Measurements from ENCODE around the gene TRAPPC10. TPM values are rescaled to one million over a fixed set of nuclear protein-coding genes. Genes with fewer than 3 reads are reported as not detected.
"Not testable (repeated sequence)": the region's sequence is repeated elsewhere in the genome, so short reads cannot be mapped to it uniquely, and the experiment has no call there.

TRAPPC10 gene
- total RNA-seq, 2 donors from 2014 or later = 36.8 to 40.1 TPM

DNA sequence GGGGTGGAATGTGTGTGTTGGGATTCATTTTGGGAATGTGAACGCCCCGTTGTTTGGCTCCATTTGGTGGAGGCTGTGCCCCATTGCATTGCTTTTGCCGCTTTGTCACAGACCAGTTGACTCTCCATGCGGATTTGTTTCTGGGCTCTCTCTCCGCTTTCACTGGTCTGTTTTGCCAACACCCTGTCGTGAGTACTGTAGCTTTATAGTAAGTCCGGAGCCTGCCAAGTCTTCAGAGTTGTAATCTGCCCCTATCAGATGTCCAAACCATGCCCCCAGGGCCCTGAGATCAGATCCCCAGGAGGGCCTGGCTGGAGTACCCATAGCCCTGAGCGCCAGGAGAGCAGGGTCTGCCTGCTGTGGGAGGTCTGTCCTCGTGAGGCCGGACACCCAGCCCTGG lies 138.1 kb downstream of the TRAPPC10 start:
- H3K27ac Mint-ChIP-seq; DNase-seq; H3K9ac ChIP-seq (ENCODE audit: extremely low read depth, low read length, poor library complexity, severe bottlenecking); H3K4me1 Mint-ChIP-seq; H3K4me3 Mint-ChIP-seq; H3K27me3 Mint-ChIP-seq (ENCODE audit: insufficient read depth); H3K9me3 Mint-ChIP-seq; H3K4me1 ChIP-seq (ENCODE audit: control insufficient read depth, insufficient read depth, low read length); H3K9me3 ChIP-seq (ENCODE audit: control insufficient read depth, low read length); H3K36me3 Mint-ChIP-seq (ENCODE audit: low read depth); H3K27ac ChIP-seq (ENCODE audit: low read depth, low read length); H3K27me3 ChIP-seq (ENCODE audit: control insufficient read depth, insufficient read depth, low read length, poor library complexity, severe bottlenecking); H3K36me3 ChIP-seq (ENCODE audit: control insufficient read depth, insufficient read depth, low read length); H3K4me3 ChIP-seq (ENCODE audit: low read length): not testable (repeated sequence)
- WGBS, 2 experiments (ENCODE audit: insufficient coverage in 1 of 2, insufficient read length in 1 of 2) = no CpG with 5 or more reads among the region's 10 CpGs

DNA sequence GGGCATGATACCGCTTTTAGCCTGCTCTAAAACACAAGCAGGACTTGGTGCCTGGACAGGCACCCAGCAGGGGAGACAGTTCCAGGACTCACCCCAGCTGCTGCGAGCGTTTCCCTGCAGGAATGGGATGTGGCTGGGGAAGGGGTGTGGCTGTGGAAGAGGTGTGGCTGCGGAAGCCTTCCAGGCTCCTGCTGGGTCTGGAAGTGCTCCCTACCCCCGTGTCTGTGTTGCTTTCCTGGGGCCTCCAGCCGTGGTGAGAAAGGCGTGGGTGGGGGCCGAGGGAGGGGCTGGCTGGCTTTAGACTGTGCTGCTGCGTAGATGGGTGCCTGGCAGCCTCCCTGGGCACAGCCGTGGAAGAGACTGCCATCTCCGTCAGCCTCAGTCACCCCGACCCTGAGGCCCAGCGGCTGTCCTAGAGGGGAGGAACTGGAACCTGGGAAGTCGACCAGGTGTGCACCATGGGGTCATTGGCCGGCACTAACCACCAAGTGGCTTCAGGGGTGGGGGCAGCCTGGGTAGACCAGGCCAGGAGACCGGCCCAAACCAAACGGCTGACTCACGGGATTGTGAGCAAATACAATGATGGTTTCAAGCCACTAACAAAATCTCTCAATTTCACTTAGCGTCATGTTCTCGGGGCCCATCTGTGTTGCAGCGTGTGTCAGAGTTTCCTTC lies 141.2 kb downstream of the TRAPPC10 start:
- H3K27me3 Mint-ChIP-seq (ENCODE audit: insufficient read depth); H3K9ac ChIP-seq (ENCODE audit: extremely low read depth, low read length, poor library complexity, severe bottlenecking); H3K27me3 ChIP-seq (ENCODE audit: control insufficient read depth, insufficient read depth, low read length, poor library complexity, severe bottlenecking); H3K4me1 ChIP-seq (ENCODE audit: control insufficient read depth, insufficient read depth, low read length); H3K9me3 Mint-ChIP-seq; H3K27ac ChIP-seq (ENCODE audit: low read depth, low read length); H3K36me3 Mint-ChIP-seq (ENCODE audit: low read depth); H3K36me3 ChIP-seq (ENCODE audit: control insufficient read depth, insufficient read depth, low read length); H3K9me3 ChIP-seq (ENCODE audit: control insufficient read depth, low read length); H3K4me3 Mint-ChIP-seq; H3K27ac Mint-ChIP-seq; H3K4me1 Mint-ChIP-seq; H3K4me3 ChIP-seq (ENCODE audit: low read length); DNase-seq: not testable (repeated sequence)
- WGBS, 2 experiments (ENCODE audit: insufficient coverage in 1 of 2, insufficient read length in 1 of 2) = no CpG with 5 or more reads among the region's 21 CpGs

DNA sequence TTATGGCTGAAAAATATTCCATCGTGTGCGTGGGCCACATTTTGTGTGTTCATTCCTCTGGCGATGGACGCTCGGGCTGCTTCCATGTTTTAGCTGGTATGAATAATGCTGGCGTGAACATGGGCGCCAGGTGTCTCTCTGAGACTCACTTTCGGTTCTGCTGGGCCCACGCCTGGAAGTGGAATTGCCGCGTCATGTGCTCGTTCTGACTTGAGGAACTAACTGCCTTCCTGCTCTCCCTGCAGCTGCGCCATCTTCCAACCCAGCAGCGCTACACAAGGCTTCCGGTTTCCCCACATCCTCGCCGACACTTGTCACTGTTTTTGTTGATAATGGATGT lies 141.8 kb downstream of the TRAPPC10 start:
- H3K27ac Mint-ChIP-seq; H3K4me1 ChIP-seq (ENCODE audit: control insufficient read depth, insufficient read depth, low read length); H3K4me1 Mint-ChIP-seq; H3K9me3 Mint-ChIP-seq; H3K9me3 ChIP-seq (ENCODE audit: control insufficient read depth, low read length); H3K36me3 Mint-ChIP-seq (ENCODE audit: low read depth); H3K27me3 Mint-ChIP-seq (ENCODE audit: insufficient read depth); H3K36me3 ChIP-seq (ENCODE audit: control insufficient read depth, insufficient read depth, low read length); H3K27ac ChIP-seq (ENCODE audit: low read depth, low read length); H3K27me3 ChIP-seq (ENCODE audit: control insufficient read depth, insufficient read depth, low read length, poor library complexity, severe bottlenecking); H3K9ac ChIP-seq (ENCODE audit: extremely low read depth, low read length, poor library complexity, severe bottlenecking); H3K4me3 ChIP-seq (ENCODE audit: low read length); H3K4me3 Mint-ChIP-seq; DNase-seq: not testable (repeated sequence)
- WGBS, 2 experiments (ENCODE audit: insufficient coverage in 1 of 2, insufficient read length in 1 of 2) = 100% methylated on average over 5 of the region's 17 CpGs; no CpG with 5 or more reads in 1 of the 2 experiments

DNA sequence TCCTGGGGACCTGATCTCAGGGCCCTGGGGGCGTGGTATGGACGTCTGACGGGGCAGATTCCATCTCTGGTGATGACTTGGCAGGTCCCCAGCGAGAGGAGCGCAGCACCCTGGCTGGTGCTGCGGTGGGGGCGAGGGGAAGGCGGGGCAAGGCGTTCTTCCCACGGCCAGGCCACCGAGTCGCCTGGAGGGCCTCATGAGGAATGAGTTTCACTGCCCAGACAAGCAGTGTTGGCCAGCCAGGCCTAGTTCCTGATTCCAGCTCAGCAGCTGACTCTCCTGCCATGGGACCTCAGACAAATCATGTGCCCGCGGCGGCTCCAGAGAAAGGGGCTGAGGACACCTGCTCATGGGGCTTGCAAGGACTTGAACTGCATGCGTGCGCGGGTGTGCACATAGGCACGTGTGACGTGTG lies 142.7 kb downstream of the TRAPPC10 start:
- no CpG with 5 or more reads among the region's 20 CpGs for WGBS, 2 experiments (ENCODE audit: insufficient coverage in 1 of 2, insufficient read length in 1 of 2)
- not testable (repeated sequence) for H3K4me1 Mint-ChIP-seq; H3K27me3 ChIP-seq (ENCODE audit: control insufficient read depth, insufficient read depth, low read length, poor library complexity, severe bottlenecking); H3K27ac ChIP-seq (ENCODE audit: low read depth, low read length); H3K27ac Mint-ChIP-seq; H3K9ac ChIP-seq (ENCODE audit: extremely low read depth, low read length, poor library complexity, severe bottlenecking); H3K9me3 ChIP-seq (ENCODE audit: control insufficient read depth, low read length); H3K4me1 ChIP-seq (ENCODE audit: control insufficient read depth, insufficient read depth, low read length); H3K27me3 Mint-ChIP-seq (ENCODE audit: insufficient read depth); H3K9me3 Mint-ChIP-seq; H3K4me3 Mint-ChIP-seq; H3K36me3 ChIP-seq (ENCODE audit: control insufficient read depth, insufficient read depth, low read length); H3K36me3 Mint-ChIP-seq (ENCODE audit: low read depth); DNase-seq; H3K4me3 ChIP-seq (ENCODE audit: low read length)

DNA sequence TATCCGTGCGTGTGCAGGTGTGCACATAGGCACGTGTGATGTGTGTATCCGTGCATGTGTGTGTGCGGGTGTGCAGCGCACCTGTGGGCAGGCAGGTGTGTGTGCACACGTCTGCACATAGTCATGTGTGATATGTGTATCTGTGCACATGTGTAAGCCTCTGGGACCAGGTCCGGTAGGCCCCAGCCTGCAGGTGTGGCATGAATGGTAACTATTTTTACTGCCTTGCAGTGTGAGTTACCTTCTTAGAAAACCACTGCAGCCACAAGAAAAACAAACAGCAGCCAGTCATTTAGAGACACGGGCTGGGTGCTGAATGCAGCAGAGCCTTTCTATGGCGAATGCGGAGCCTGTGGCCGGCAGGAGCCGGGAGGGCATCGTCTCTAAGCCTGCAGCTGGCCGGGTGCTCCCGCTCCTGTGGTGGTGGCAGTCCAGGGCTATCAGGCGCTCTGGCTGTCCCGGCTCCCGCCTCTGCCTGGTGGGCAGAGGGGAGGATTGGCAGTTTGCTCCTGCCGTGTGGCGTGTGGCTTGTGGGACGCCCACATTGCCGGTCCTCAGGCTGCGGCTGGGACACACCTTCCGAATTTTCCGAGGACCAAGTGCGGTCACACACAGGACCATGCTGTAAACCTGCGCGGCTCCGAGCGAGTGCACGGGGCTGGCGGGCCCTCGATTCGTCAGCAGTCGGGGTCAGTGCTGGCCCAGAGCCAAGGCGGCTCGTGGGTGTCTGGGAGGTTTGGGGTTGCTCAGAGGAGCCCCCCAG lies 143.3 kb downstream of the TRAPPC10 start:
- not testable (repeated sequence) for H3K27me3 ChIP-seq (ENCODE audit: control insufficient read depth, insufficient read depth, low read length, poor library complexity, severe bottlenecking); H3K4me3 Mint-ChIP-seq; DNase-seq; H3K27me3 Mint-ChIP-seq (ENCODE audit: insufficient read depth); H3K36me3 ChIP-seq (ENCODE audit: control insufficient read depth, insufficient read depth, low read length); H3K9me3 Mint-ChIP-seq; H3K27ac ChIP-seq (ENCODE audit: low read depth, low read length); H3K9me3 ChIP-seq (ENCODE audit: control insufficient read depth, low read length); H3K4me3 ChIP-seq (ENCODE audit: low read length); H3K4me1 ChIP-seq (ENCODE audit: control insufficient read depth, insufficient read depth, low read length); H3K27ac Mint-ChIP-seq; H3K4me1 Mint-ChIP-seq; H3K36me3 Mint-ChIP-seq (ENCODE audit: low read depth); H3K9ac ChIP-seq (ENCODE audit: extremely low read depth, low read length, poor library complexity, severe bottlenecking)
- WGBS, 2 experiments (ENCODE audit: insufficient coverage in 1 of 2, insufficient read length in 1 of 2) = no CpG with 5 or more reads among the region's 38 CpGs

DNA sequence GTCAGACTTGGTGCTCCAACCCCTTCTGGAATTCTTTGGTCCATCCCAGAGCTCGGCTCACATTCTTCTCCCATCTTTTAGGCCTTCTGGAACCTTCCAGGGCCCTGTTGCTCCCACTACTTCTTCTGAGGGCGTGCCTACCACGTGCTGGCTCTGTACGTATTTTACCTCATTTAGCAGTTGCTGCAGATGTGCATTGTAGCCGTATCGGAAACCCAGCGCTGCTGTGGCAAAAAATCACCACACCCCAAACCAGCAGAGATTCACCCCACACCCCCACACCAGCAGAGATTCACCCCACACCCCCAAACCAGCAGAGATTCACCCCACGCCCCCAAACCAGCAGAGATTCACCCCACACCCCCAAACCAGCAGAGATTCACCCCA lies 143.9 kb downstream of the TRAPPC10 start:
- H3K4me3 ChIP-seq (ENCODE audit: low read length); H3K9me3 Mint-ChIP-seq; H3K27me3 Mint-ChIP-seq (ENCODE audit: insufficient read depth); H3K36me3 ChIP-seq (ENCODE audit: control insufficient read depth, insufficient read depth, low read length); H3K27ac Mint-ChIP-seq; H3K4me3 Mint-ChIP-seq; H3K9ac ChIP-seq (ENCODE audit: extremely low read depth, low read length, poor library complexity, severe bottlenecking); H3K27ac ChIP-seq (ENCODE audit: low read depth, low read length); H3K4me1 ChIP-seq (ENCODE audit: control insufficient read depth, insufficient read depth, low read length); H3K9me3 ChIP-seq (ENCODE audit: control insufficient read depth, low read length); H3K36me3 Mint-ChIP-seq (ENCODE audit: low read depth); H3K4me1 Mint-ChIP-seq; H3K27me3 ChIP-seq (ENCODE audit: control insufficient read depth, insufficient read depth, low read length, poor library complexity, severe bottlenecking); DNase-seq: not testable (repeated sequence)
- WGBS, 2 experiments (ENCODE audit: insufficient coverage in 1 of 2, insufficient read length in 1 of 2) = no CpG with 5 or more reads among the region's 8 CpGs

All from endodermal cell (in vitro differentiated cells).